ENCODE results near the gene SF3A2.
A peak's percentile ranks its signal among the peaks of the same experiment; 100 is the strongest.

SF3A2 gene

GRCh38 chr19:2270423-2271233, 34.0 kb downstream of the SF3A2 start:
- no peaks in the 10 kb centered on the region for H3K9me3 ChIP-seq (ENCODE audit: control insufficient read depth, insufficient read depth, low read depth, low read length)
- H3K27ac ChIP-seq (ENCODE audit: extremely low read depth, low read depth, low read length), result peak overlapping the region; percentile 98
- H3K36me3 ChIP-seq (ENCODE audit: control insufficient read depth in 2 of 2, insufficient read depth in 1 of 2, low read length in 2 of 2), result peaks cover 6 to 32% of the 10 kb centered on the region in 2 experiments; a peak in 2 of 3 replicates
- ChIA-PET POLR2A (interaction anchor here (1.1 to 3.4 kb wide), 3 partner anchors 32 to 206 kb away, joined by 3 to 18 read pairs (median 4); partner anchors contain the start of genes GADD45B, LSM7 and SPPL2B), CTCF (interaction anchor here (0.5 to 1.0 kb wide), 5 partner anchors 9 to 425 kb away, joined by 3 to 5 read pairs (median 3); no protein-coding TSS in a partner anchor)
- H3K4me3 ChIP-seq (ENCODE audit: low read depth, low read length), result peak overlapping the region; percentile 99
- 0 out of 2 replicates have a peak, but pooled peaks cover 5% of the 10 kb centered on the region for H3K4me1 ChIP-seq (ENCODE audit: control insufficient read depth, insufficient read depth, low read length)
- TF ChIP-seq ZNF366 (tag by site-specific recombination; conservative IDR thresholded peaks at IDR 0.05), result no peak
- no peak for TF ChIP-seq ZNF274 (IDR thresholded peaks at IDR 0.05; ENCODE audit: low read length)
- no peak for TF ChIP-seq ZNF274 (tag by site-specific recombination; IDR thresholded peaks at IDR 0.05; ENCODE audit: borderline replicate concordance)
- 0 out of 2 replicates have a peak, but pooled peaks have one; percentile 11 for TF ChIP-seq ZNF423 (tag by site-specific recombination; IDR thresholded peaks at IDR 0.05)
- TF ChIP-seq SP2 (tag by site-specific recombination; IDR thresholded peaks at IDR 0.05), result peak; percentile 55
- TF ChIP-seq, protein P1, sequence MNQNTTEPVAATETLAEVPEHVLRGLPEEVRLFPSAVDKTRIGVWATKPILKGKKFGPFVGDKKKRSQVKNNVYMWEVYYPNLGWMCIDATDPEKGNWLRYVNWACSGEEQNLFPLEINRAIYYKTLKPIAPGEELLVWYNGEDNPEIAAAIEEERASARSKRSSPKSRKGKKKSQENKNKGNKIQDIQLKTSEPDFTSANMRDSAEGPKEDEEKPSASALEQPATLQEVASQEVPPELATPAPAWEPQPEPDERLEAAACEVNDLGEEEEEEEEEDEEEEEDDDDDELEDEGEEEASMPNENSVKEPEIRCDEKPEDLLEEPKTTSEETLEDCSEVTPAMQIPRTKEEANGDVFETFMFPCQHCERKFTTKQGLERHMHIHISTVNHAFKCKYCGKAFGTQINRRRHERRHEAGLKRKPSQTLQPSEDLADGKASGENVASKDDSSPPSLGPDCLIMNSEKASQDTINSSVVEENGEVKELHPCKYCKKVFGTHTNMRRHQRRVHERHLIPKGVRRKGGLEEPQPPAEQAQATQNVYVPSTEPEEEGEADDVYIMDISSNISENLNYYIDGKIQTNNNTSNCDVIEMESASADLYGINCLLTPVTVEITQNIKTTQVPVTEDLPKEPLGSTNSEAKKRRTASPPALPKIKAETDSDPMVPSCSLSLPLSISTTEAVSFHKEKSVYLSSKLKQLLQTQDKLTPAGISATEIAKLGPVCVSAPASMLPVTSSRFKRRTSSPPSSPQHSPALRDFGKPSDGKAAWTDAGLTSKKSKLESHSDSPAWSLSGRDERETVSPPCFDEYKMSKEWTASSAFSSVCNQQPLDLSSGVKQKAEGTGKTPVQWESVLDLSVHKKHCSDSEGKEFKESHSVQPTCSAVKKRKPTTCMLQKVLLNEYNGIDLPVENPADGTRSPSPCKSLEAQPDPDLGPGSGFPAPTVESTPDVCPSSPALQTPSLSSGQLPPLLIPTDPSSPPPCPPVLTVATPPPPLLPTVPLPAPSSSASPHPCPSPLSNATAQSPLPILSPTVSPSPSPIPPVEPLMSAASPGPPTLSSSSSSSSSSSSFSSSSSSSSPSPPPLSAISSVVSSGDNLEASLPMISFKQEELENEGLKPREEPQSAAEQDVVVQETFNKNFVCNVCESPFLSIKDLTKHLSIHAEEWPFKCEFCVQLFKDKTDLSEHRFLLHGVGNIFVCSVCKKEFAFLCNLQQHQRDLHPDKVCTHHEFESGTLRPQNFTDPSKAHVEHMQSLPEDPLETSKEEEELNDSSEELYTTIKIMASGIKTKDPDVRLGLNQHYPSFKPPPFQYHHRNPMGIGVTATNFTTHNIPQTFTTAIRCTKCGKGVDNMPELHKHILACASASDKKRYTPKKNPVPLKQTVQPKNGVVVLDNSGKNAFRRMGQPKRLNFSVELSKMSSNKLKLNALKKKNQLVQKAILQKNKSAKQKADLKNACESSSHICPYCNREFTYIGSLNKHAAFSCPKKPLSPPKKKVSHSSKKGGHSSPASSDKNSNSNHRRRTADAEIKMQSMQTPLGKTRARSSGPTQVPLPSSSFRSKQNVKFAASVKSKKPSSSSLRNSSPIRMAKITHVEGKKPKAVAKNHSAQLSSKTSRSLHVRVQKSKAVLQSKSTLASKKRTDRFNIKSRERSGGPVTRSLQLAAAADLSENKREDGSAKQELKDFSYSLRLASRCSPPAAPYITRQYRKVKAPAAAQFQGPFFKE (tag by site-specific recombination; IDR thresholded peaks at IDR 0.05; ENCODE audit: borderline replicate concordance), result no peak
- no peak for TF ChIP-seq ZNF610 (tag by site-specific recombination; IDR thresholded peaks at IDR 0.05; ENCODE audit: borderline replicate concordance)
- no peak for TF ChIP-seq GLI2 (tag by site-specific recombination; IDR thresholded peaks at IDR 0.05; ENCODE audit: borderline replicate concordance, low read depth)
- TF ChIP-seq, protein P2, sequence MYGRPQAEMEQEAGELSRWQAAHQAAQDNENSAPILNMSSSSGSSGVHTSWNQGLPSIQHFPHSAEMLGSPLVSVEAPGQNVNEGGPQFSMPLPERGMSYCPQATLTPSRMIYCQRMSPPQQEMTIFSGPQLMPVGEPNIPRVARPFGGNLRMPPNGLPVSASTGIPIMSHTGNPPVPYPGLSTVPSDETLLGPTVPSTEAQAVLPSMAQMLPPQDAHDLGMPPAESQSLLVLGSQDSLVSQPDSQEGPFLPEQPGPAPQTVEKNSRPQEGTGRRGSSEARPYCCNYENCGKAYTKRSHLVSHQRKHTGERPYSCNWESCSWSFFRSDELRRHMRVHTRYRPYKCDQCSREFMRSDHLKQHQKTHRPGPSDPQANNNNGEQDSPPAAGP (tag by site-specific recombination; IDR thresholded peaks at IDR 0.05), result peak; percentile 27; the same call in 1 of the 2 replicates
- TF ChIP-seq BCL11A (tag by site-specific recombination; IDR thresholded peaks at IDR 0.05; ENCODE audit: low read depth), result peak; percentile 71
- no peak for TF ChIP-seq ZNF654 (tag by site-specific recombination; IDR thresholded peaks at IDR 0.05; ENCODE audit: low read depth)
- TF ChIP-seq BCL11B (tag by site-specific recombination; IDR thresholded peaks at IDR 0.05; ENCODE audit: low read depth), result no peak
- no peak for TF ChIP-seq REST (tag by site-specific recombination; IDR thresholded peaks at IDR 0.05)
- TF ChIP-seq ZFP69B (tag by site-specific recombination; IDR thresholded peaks at IDR 0.05), result peak; percentile 80
- peak; percentile 81 for TF ChIP-seq GLIS1 (tag by site-specific recombination; IDR thresholded peaks at IDR 0.05)
- TF ChIP-seq PATZ1 (tag by site-specific recombination; IDR thresholded peaks at IDR 0.05), result peak; percentile 87
- TF ChIP-seq ZNF16 (tag by site-specific recombination; IDR thresholded peaks at IDR 0.05; ENCODE audit: low read depth), result no peak
- no peak for TF ChIP-seq SALL2 (tag by site-specific recombination; IDR thresholded peaks at IDR 0.05; ENCODE audit: borderline replicate concordance)
- no peak for TF ChIP-seq ZNF473 (tag by site-specific recombination; IDR thresholded peaks at IDR 0.05)
- no peak for TF ChIP-seq TCF7L2 (IDR thresholded peaks at IDR 0.05; ENCODE audit: borderline replicate concordance, low read depth, low read length)
- TF ChIP-seq ZNF768 (tag by site-specific recombination; IDR thresholded peaks at IDR 0.05), result no peak
- no peak for TF ChIP-seq ZNF184 (tag by site-specific recombination; IDR thresholded peaks at IDR 0.05)
